Measurements from ENCODE around the gene MYOZ1.
"Not testable (repeated sequence)": the region's sequence is repeated elsewhere in the genome, so short reads cannot be mapped to it uniquely, and the experiment has no call there.

DNA sequence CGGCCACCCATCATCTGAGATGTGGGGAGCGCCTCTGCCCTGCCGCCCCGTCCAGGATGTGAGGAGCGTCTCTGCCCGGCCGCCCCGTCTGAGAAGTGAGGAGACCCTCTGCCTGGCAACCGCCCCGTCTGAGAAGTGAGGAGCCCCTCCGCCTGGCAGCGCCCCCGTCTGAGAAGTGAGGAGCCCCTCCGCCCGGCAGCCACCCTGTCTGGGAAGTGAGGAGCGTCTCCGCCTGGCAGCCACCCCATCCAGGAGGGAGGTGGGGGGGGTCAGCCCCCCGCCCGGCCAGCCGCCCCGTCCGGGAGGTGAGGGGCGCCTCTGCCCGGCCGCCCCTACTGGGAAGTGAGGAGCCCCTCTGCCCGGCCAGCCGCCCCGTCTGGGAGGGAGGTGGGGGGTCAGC lies 48.3 kb upstream of the MYOZ1 start:
- TF ChIP-seq, protein P1, sequence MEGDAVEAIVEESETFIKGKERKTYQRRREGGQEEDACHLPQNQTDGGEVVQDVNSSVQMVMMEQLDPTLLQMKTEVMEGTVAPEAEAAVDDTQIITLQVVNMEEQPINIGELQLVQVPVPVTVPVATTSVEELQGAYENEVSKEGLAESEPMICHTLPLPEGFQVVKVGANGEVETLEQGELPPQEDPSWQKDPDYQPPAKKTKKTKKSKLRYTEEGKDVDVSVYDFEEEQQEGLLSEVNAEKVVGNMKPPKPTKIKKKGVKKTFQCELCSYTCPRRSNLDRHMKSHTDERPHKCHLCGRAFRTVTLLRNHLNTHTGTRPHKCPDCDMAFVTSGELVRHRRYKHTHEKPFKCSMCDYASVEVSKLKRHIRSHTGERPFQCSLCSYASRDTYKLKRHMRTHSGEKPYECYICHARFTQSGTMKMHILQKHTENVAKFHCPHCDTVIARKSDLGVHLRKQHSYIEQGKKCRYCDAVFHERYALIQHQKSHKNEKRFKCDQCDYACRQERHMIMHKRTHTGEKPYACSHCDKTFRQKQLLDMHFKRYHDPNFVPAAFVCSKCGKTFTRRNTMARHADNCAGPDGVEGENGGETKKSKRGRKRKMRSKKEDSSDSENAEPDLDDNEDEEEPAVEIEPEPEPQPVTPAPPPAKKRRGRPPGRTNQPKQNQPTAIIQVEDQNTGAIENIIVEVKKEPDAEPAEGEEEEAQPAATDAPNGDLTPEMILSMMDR (IDR thresholded peaks at IDR 0.05): not testable (repeated sequence)
- not testable (repeated sequence) for TF ChIP-seq POLR2A, EP300, POLR2AphosphoS5 (IDR thresholded peaks at IDR 0.05)
